Inferior parietal cortex (tissue), 1 donor: Measurements from ENCODE around the gene KCNJ11.

ENCODE experiments used
- DNase-seq: peaks from one replicate; pipeline ENCODE4 v3.0.0-alpha.2; 2016; ENCODE audit errors: extremely low spot score

KCNJ11 gene

DNA sequence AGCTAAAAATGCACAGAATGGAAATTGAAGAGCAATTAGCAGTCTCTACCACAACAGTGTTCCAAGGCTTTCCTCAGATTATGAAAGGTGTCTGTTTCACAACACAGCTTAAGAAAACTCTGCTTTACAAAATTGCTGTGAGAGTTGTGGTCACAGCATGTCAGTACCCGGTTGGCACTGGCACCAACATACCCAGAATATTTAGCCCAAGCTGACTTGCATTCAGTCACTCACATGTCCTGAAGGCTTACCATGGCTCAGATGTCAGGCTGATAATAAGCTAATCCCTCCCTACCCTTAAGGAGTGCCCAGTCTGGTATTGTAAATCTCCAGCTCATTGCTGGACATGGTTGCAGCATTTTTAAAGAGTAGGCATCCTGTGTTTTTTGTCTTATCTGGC is 22.0 kb downstream of the KCNJ11 start:
- no peak for DNase-seq

DNA sequence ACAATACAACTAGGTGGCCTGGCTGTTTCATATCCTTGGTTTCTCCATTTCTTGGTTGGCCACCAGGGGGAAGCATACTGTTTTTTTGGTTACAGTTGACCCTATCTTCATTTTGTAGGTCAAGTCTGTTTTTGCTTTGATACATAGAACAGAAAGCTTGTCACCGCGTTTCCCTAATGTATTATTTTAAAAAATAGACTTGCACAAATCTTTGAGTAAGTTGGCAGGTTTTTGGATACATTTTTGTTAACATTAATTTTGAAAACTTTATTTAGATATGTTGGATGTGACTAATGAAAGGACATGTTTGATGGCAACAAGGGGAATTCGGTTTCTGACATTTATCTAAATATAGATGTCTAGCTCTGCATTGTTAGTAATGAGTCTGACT is 33.9 kb downstream of the KCNJ11 start:
- DNase-seq = peak; percentile 77

DNA sequence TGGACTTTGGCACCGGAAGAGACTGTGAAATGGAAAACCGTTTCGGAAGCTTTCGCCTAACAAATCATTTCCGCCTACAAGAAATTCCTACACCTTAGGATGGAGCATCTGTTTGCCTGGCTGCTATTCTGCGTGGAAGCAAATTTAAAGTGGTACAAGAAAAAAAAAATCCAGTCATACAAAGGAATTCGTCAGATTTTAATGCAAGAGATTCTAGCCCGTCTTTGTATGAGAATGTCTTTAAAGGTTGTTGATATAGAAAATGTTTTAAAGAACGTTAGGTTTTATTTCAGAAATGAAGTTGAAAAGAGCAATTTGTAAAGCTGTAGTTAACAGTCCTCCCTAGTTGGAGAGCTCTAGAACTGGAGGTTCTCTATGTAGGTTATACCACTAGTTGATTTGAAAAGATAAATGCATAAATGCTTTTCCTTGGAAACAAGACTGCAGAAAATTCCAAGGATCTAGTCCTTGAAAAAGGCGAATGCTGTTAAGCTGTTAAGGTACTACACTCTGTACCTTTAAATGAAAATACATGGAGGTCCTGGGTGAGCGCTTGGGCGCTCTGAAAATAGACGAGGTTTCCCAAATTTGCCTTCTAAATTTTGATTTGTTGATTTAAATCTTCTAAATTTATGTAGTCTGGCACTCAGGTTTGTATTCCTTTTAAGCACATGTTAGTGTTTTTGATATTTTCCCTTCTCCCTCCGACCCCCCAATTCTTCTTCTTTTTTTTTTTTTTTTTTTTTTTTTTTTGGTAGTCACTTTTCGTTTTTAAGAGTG is 34.4 kb downstream of the KCNJ11 start:
- peak; percentile 56 for DNase-seq

DNA sequence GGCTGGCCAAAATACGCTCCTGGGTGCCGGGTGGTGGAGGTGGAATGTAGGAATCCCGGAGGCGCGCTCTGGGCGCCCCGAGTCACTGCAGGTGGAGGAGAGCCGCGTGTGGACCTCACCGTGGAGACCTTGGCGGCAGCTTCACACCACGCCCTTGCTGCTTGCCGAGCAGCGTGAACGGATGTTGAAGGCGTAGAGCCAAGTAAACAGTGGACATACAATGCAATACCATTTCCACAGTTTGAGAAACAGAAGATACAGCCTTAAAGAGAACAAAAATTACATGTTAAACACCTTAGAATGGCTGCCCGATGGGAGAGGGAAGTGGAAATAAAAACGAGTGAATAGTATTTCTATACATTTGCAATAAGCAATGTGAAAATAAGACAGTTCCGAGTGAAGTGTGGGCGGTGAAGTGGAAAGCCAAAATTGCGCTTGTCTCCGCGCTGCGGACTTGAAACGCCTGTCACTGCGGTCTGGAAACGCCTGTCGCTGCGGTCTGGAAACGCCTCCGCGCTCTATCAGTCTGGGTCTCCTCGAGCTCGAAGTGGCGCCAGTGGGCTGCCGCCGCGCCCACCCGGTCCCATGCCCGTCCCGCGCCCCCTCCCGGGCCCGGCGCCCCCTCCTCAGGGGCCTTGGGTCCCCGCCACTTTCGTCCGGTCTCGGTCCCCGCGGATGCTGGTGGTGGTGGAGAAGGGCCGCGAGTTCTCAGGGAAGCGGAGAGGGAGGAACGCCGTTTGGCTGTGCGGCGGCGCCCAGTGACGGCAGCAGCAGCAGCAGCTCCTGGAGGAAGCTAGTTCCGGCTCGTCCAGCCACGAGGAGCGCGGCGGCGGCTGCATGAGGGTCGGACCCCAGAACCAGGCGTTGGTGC is 35.3 kb downstream of the KCNJ11 start:
- peak; percentile 57 for DNase-seq

DNA sequence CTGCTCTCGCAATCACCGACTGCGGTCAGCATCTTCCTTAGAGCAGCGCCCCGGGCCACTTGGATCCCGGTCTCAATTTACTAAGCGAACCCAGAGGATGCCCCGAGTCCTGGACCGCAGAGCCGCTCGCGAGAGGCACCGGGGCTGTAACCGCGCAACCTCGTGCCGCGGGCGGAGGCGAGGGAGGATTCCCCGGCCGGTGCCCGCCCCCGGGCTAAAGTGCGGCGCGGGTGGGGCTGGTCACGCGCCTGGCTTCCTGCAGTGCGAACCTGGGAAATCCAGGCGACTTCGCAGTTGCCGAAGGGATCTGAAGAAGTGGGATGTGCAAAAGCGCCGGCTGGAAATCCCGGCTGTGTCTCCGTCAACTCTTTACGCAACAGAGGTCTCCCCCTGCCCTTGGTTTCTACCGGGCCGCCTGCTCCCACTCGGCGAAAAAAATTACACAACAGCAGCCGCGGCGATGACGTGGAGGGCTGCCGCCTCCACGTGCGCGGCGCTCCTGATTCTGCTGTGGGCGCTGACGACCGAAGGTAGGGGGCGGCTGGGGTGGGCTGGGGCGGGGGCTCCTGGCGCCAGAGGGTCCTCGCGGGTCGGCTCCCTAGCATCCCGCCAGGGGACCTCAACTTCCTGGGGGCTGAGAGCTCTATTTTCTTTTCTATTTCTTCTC is 36.8 kb downstream of the KCNJ11 start, which contains the start of gene NCR3LG1:
NCR3LG1 (plus strand) TSS at position 291 of the 667 bp plus-strand sequence; CDS start at position 461, 170 bp downstream.
- DNase-seq = peak; percentile 47

DNA sequence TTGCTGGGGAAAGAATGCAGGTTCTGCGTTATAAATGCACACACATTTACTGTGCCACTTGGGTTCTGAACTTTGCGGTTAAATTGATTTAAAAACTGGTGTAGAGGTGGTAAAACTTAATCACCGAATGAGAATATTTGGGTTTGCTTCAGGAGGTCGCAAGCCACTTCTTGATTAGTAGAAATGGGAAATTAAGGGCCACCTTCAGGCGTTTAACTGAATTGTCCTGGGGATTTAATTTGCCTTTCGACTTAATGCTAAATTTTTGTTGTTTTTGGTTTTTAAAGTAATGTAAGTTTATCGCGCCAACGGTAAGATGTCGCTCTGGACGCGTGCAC is 37.3 kb downstream of the KCNJ11 start:
- DNase-seq = no peak

DNA sequence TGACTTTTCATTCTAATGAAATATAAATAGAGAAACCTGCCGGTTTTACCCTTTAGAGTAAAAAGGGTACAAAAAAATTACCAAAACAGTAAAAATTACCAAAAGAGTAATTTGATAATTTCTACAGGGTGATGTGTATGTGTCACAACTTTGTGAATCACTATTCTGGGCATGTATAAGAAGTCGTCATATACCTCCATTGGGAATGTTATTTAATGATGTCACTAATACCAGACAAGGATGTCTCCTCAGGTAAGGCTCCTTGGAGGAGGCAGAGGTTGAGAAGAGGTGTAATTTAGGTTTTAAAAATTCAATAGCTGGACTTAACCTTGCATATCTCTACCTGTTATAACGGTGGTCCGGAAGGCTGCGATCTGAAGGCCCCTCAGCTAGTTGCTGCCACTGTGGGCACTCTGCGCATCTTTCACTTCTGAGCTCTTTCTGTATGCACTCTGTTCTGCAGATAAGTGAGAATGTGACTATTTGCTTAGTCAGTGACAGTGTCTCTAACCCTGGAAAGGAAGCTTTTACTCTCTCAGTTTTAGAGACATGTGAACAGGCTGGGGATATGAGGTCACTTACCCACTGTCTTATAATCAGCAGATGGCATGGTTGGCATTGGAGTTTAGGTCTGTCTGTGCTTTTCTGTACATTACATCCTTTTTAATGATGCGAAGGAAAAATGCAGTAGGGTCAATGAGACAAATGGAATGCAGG is 37.8 kb downstream of the KCNJ11 start:
- DNase-seq = no peak

DNA sequence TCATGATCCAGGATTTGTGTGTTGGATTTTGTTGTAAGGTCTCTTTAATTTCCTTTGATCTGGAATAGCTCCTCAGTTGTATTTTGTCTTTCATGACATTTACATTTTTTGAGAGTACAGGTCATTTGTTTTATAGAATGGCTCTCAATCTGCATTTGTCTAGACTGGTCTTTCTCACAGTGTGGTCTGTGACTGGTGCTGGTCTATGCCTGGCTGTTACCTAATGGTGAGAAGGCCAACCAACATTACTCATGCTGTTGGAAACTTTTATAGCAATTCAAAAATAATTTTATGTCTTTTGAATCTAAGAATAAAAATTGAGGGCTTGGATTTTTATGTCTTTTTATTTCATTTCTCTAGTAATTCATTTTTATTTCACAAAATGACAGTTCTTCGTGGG is 40.8 kb downstream of the KCNJ11 start:
- no peak for DNase-seq

DNA sequence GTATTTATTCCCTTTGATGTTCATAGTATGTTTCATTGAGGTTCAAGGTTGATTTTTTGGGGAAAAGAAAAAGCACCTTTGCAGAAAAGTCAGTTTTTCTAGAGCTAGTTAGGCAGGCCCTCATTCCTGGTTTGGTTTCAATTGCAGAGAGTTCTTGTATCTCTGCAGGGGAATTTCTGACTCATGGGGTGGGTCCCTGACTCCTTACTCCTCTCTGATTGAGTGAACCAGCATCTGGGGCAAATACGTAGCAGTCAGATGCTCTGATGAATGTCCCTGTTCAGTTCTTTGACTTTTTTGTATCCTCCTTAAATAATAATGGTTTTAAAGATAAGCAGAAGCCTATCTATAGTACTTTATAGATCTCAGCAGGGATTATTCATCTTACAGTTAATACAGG is 44.6 kb downstream of the KCNJ11 start:
- DNase-seq = no peak

DNA sequence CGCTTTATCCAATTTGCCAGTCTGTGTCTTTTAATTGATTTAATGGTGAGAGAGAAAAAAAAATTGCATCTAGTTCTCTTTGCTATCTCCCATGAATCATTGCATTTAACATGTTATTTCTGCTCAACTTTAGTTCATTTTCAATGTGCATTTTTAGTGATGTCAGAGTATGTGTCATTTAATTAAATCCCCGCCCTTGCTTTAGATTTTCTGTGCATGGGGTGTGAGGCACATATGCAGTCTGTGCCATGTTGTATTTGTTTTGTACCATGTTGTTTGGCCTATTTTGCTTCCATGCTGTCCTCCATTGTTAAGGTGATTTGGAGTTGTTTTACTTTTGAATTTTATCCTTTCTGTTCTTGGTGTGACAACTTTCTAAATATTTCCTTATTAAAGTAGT is 45.2 kb downstream of the KCNJ11 start:
- no peak for DNase-seq
